Measurements from ENCODE around the gene RNF10.

DNA sequence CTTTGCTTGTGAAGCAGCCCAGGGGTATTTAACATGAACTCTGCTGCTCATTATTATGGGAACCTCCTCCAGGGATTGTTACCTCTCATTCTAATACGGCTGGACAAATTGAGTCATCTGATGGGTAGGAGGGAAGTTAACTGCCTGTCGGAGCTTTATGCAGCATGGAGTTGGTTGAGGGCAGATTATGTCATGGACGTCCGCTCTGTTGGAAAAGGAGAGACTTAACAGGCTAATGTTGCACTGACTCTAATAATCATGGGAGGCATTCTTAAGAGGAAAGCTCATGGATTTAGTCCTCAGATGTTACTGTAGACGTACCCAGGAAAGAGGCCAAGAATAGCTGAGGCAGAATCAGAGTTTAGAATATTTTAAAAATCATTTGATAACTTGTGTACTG, 37.1 kb downstream of the RNF10 start:
- TF ChIP-seq, protein P1, sequence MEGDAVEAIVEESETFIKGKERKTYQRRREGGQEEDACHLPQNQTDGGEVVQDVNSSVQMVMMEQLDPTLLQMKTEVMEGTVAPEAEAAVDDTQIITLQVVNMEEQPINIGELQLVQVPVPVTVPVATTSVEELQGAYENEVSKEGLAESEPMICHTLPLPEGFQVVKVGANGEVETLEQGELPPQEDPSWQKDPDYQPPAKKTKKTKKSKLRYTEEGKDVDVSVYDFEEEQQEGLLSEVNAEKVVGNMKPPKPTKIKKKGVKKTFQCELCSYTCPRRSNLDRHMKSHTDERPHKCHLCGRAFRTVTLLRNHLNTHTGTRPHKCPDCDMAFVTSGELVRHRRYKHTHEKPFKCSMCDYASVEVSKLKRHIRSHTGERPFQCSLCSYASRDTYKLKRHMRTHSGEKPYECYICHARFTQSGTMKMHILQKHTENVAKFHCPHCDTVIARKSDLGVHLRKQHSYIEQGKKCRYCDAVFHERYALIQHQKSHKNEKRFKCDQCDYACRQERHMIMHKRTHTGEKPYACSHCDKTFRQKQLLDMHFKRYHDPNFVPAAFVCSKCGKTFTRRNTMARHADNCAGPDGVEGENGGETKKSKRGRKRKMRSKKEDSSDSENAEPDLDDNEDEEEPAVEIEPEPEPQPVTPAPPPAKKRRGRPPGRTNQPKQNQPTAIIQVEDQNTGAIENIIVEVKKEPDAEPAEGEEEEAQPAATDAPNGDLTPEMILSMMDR (IDR thresholded peaks at IDR 0.05) = no peak
- TF ChIP-seq ZFX (IDR thresholded peaks at IDR 0.05; ENCODE audit: borderline replicate concordance) = no peak

All from 22Rv1 (cell line).